IPS-NIHi7 (cell line): ENCODE measurements around the gene GLRA3.
A peak's percentile ranks its signal among the peaks of the same experiment; 100 is the strongest.
"Not testable (repeated sequence)": the region's sequence is repeated elsewhere in the genome, so short reads cannot be mapped to it uniquely, and the experiment has no call there.

Experiments
- DNase-seq: peaks from one replicate; pipeline ENCODE4 v3.0.0; 2012; ENCODE audit warnings: mixed read lengths; ENCODE audit errors: extremely low spot score

Gene GLRA3

GRCh38 chr4:174810834-174811233 is 18.2 kb downstream of the GLRA3 start:
- no peak for DNase-seq

GRCh38 chr4:174808836-174809235 is 20.2 kb downstream of the GLRA3 start:
- no peak for DNase-seq

GRCh38 chr4:174808119-174808518 is 20.9 kb downstream of the GLRA3 start:
- DNase-seq = no peak

GRCh38 chr4:174805746-174806145 is 23.3 kb downstream of the GLRA3 start:
- no peak for DNase-seq

GRCh38 chr4:174794543-174795094 is 34.4 kb downstream of the GLRA3 start:
- no peak for DNase-seq

GRCh38 chr4:174789657-174790056 is 39.4 kb downstream of the GLRA3 start:
- DNase-seq = no peak

GRCh38 chr4:174778274-174778986 is 50.6 kb downstream of the GLRA3 start:
- not testable (repeated sequence) for DNase-seq

GRCh38 chr4:174775366-174775765 is 53.7 kb downstream of the GLRA3 start:
- DNase-seq = no peak

- peak; percentile 24 for DNase-seq
Observed at GRCh38 chr4:174764105-174764729, 64.8 kb downstream of the GLRA3 start.

GRCh38 chr4:174763454-174764104 is 65.5 kb downstream of the GLRA3 start:
- no peak for DNase-seq

GRCh38 chr4:174761451-174761850 is 67.6 kb downstream of the GLRA3 start:
- DNase-seq = no peak

- DNase-seq = no peak
Observed at GRCh38 chr4:174757736-174758135, 71.3 kb downstream of the GLRA3 start.

GRCh38 chr4:174753021-174753420 is 76.0 kb downstream of the GLRA3 start:
- DNase-seq = no peak

- DNase-seq = no peak
Observed at GRCh38 chr4:174752026-174752425, 77.0 kb downstream of the GLRA3 start.

- DNase-seq = no peak
Observed at GRCh38 chr4:174749091-174749490, 80.0 kb downstream of the GLRA3 start.

GRCh38 chr4:174746710-174747109 is 82.3 kb downstream of the GLRA3 start:
- DNase-seq = no peak

- DNase-seq = no peak
Observed at GRCh38 chr4:174742561-174742960, 86.5 kb downstream of the GLRA3 start.

GRCh38 chr4:174739576-174739975 is 89.5 kb downstream of the GLRA3 start:
- no peak for DNase-seq

- DNase-seq = no peak
Observed at GRCh38 chr4:174734181-174734580, 94.9 kb downstream of the GLRA3 start.

GRCh38 chr4:174717828-174718227 is 111.2 kb downstream of the GLRA3 start:
- DNase-seq = no peak

- no peak for DNase-seq
Observed at GRCh38 chr4:174716986-174717770, 111.9 kb downstream of the GLRA3 start.
